Measurements from ENCODE around the gene QRSL1. TPM values are rescaled to one million over a fixed set of nuclear protein-coding genes. Genes with fewer than 3 reads are reported as not detected.

The QRSL1 gene
- total RNA-seq, 1 donor from 2014 or later = 22.6 TPM

- FAIRE-seq (no peak), DNase-seq (ENCODE audit: low read depth) (no peak)
- no peaks in the 10 kb centered on the region for H3K27me3 ChIP-seq (ENCODE audit: control insufficient read depth, insufficient read depth, low read length)
- no peak overlapping the region for H3K4me3 ChIP-seq (ENCODE audit: low read depth, low read length)
- H3K36me3 ChIP-seq (ENCODE audit: control insufficient read depth, insufficient read depth, low read length) = no peaks in the 10 kb centered on the region
- TF ChIP-seq, protein P1, sequence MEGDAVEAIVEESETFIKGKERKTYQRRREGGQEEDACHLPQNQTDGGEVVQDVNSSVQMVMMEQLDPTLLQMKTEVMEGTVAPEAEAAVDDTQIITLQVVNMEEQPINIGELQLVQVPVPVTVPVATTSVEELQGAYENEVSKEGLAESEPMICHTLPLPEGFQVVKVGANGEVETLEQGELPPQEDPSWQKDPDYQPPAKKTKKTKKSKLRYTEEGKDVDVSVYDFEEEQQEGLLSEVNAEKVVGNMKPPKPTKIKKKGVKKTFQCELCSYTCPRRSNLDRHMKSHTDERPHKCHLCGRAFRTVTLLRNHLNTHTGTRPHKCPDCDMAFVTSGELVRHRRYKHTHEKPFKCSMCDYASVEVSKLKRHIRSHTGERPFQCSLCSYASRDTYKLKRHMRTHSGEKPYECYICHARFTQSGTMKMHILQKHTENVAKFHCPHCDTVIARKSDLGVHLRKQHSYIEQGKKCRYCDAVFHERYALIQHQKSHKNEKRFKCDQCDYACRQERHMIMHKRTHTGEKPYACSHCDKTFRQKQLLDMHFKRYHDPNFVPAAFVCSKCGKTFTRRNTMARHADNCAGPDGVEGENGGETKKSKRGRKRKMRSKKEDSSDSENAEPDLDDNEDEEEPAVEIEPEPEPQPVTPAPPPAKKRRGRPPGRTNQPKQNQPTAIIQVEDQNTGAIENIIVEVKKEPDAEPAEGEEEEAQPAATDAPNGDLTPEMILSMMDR (IDR thresholded peaks at IDR 0.05; ENCODE audit: insufficient read depth, low read length, severe bottlenecking) = no peak
These were observed 87.6 kb downstream of the QRSL1 start for GRCh38 chr6:106716966-106717365.

Other genes with a start within 250 kb of the QRSL1 start
- gene RTN4IP1, start 80 bp upstream of the QRSL1 start, total RNA-seq = 6.8 and 7.6 TPM in 2 replicates

All from bronchial epithelial cell (primary cell).